RWPE1 (cell line): ENCODE measurements around the gene N4BP2L2.

Source experiments
- CTCF ChIA-PET: fragments of 350-600 bp; sonication (Branson Sonifier 250); formaldehyde crosslinking; extraction: SDS; loops from one replicate; lab custom pipeline; 2021; lab: Yijun Ruan, JAX
- POLR2A ChIA-PET: fragments of 400-600 bp; formaldehyde crosslinking; extraction: SDS; loops from one replicate; lab custom pipeline; 2020; ENCODE audit warnings: antibody characterized with exemption; ENCODE audit not compliant: low non-redundant PET; lab: Yijun Ruan, JAX
- DNase-seq: peaks from one replicate; pipeline ENCODE4 v3.0.0; 2012; ENCODE audit warnings: low spot score
- H3K27ac ChIP-seq: fragments of 450-650 bp; 2 replicates; pipeline ENCODE4 v1.5.1; 2017
- CTCF ChIP-seq: fragments of 450-650 bp; conservative IDR thresholded peaks from 2 replicates; pipeline ENCODE4 v1.5.1; 2017; ENCODE audit warnings: low read depth, mild to moderate bottlenecking

Gene N4BP2L2

GRCh38 chr13:32419862-32420261, 118.7 kb downstream of the N4BP2L2 start:
- no peak for DNase-seq
- CTCF ChIA-PET: no interaction called here
- POLR2A ChIA-PET: no interaction called here
- no peak for TF ChIP-seq CTCF
- no peak overlapping the region for H3K27ac ChIP-seq

GRCh38 chr13:32417995-32418394, 120.6 kb downstream of the N4BP2L2 start:
- CTCF ChIA-PET: no interaction called here
- DNase-seq: no peak
- H3K27ac ChIP-seq: no peak overlapping the region
- TF ChIP-seq CTCF: no peak
- POLR2A ChIA-PET: no interaction called here

GRCh38 chr13:32415019-32415418, 123.6 kb downstream of the N4BP2L2 start:
- no peak for DNase-seq
- no peak overlapping the region for H3K27ac ChIP-seq
- peak; percentile 22; the same call in 1 of the 2 replicates for TF ChIP-seq CTCF
- POLR2A ChIA-PET: no interaction called here
- CTCF ChIA-PET: interaction anchor here (0.6 kb wide), 1 partner anchor 469 kb away, joined by 3 read pairs; no protein-coding TSS in a partner anchor

GRCh38 chr13:32414580-32414979, 124.0 kb downstream of the N4BP2L2 start:
- no peak for DNase-seq
- no peak for TF ChIP-seq CTCF
- POLR2A ChIA-PET: no interaction called here
- CTCF ChIA-PET: interaction anchor here (0.6 kb wide), 1 partner anchor 468 kb away, joined by 3 read pairs; no protein-coding TSS in a partner anchor
- no peak overlapping the region for H3K27ac ChIP-seq

- DNase-seq: no peak
- H3K27ac ChIP-seq: no peak overlapping the region
- ChIA-PET CTCF (no interaction called here), POLR2A (no interaction called here)
- no peak for TF ChIP-seq CTCF
Observed at GRCh38 chr13:32413284-32413683, 125.3 kb downstream of the N4BP2L2 start.

- no peak for TF ChIP-seq CTCF
- H3K27ac ChIP-seq: no peak overlapping the region
- DNase-seq: no peak
- ChIA-PET CTCF (no interaction called here), POLR2A (no interaction called here)
Observed at GRCh38 chr13:32409561-32410421, 128.8 kb downstream of the N4BP2L2 start.
